Small intestine (tissue), 7 donors: ENCODE results near the gene ARPC1A. TPM values are rescaled to one million over a fixed set of nuclear protein-coding genes. Genes with fewer than 3 reads are reported as not detected.
"Not testable (repeated sequence)": the region's sequence is repeated elsewhere in the genome, so short reads cannot be mapped to it uniquely, and the experiment has no call there.

Experiments
- DNase-seq, 2 donors: peaks; one replicate each; pipeline versions ENCODE4 v3.0.0 to v3.0.0-alpha.2; 2013
- FAIRE-seq: peaks from 2 replicates; lab custom pipeline; 2012; peaks lifted over from hg19 to GRCh38; lab: Jason Lieb, UNC
- H3K27ac ChIP-seq, 3 donors: one replicate each; pipeline ENCODE4 v1.5.1; 2013; ENCODE audit warnings: low read length in 2 of 3, mild to moderate bottlenecking in 2 of 3, control low read depth in 1 of 3, inconsistent platforms in 1 of 3, low read depth in 1 of 3, moderate library complexity in 1 of 3
- H3K27me3 ChIP-seq, 3 donors: one replicate each; pipeline ENCODE4 v1.6.1; 2013; ENCODE audit warnings: low read length in 3 of 3, inconsistent platforms in 1 of 3; ENCODE audit not compliant: control insufficient read depth in 3 of 3, insufficient read depth in 3 of 3
- H3K36me3 ChIP-seq, 3 donors: one replicate each; pipeline ENCODE4 v1.6.1; 2013; ENCODE audit warnings: low read length in 3 of 3, inconsistent platforms in 1 of 3, low read depth in 1 of 3, mild to moderate bottlenecking in 1 of 3, moderate library complexity in 1 of 3; ENCODE audit not compliant: control insufficient read depth in 3 of 3, insufficient read depth in 2 of 3
- H3K4me1 ChIP-seq, 3 donors: one replicate each; pipeline ENCODE4 v1.6.1; 2013; ENCODE audit warnings: low read length in 2 of 3, inconsistent platforms in 1 of 3, low read depth in 1 of 3, mild to moderate bottlenecking in 1 of 3, moderate library complexity in 1 of 3; ENCODE audit not compliant: control insufficient read depth in 3 of 3, insufficient read depth in 2 of 3
- H3K4me3 ChIP-seq, 3 donors: one replicate each; pipeline ENCODE4 v1.5.1; 2013; ENCODE audit warnings: low read length in 3 of 3, control low read depth in 1 of 3, inconsistent platforms in 1 of 3, low read depth in 1 of 3, mild to moderate bottlenecking in 1 of 3, moderate library complexity in 1 of 3
- H3K9me3 ChIP-seq, 2 donors: one replicate each; pipeline ENCODE4 v1.6.1; 2013; ENCODE audit warnings: low read depth in 1 of 2, low read length in 1 of 2; ENCODE audit not compliant: control insufficient read depth in 2 of 2, insufficient read depth in 1 of 2
- WGBS, 3 donors: extraction: QIAGEN DNeasy Blood & Tissue Kit; methylation state at CpG; one replicate each; pipeline ENCODE4 v1.1.7; 2013; 5-methylcytosine and 5-hydroxymethylcytosine counted together
- polyA plus RNA-seq, 4 donors: library from polyadenylated mRNA; stranded (reverse) in 3 of 4; unstranded in 1 of 4; fragments of 200-250 nt in 3 of 4; fragments of 120-200 nt in 1 of 4; gene quantifications; one replicate each; pipeline versions ENCODE4 v1.2.1 to v1.2.3, GENCODE V29; 2013
- donor health status: healthy with polysubstance abuse.
- donor health status: control.
- donor health status: control.
- donor health status: Bipolar disorder and iron deficiency.
- donor health status: healthy.

Gene ARPC1A
- polyA plus RNA-seq, 4 donors: 194 to 407 (median 263) TPM

- WGBS, 3 donors: 97 to 98% (median 97%) methylated on average over 14 of the region's 14 CpGs
These were observed 1.1 kb upstream of the ARPC1A start for GRCh38 chr7:99324559-99324958.

GRCh38 chr7:99325001-99325493 is 651 bp upstream of the ARPC1A start:
- Histone ChIP-seq H3K27ac (peak overlapping the region in 1 of 3 donors; percentile 88), H3K4me1 (peaks cover 4 to 35% (median 8%) of the 10 kb centered on the region in 3 donors), H3K9me3 (no peaks in the 10 kb centered on the region), H3K4me3 (peak overlapping the region; percentile 56 to 94 (median 90)), H3K36me3 (peaks cover 0 to 15% (median 0%) of the 10 kb centered on the region in 3 donors), H3K27me3 (no peaks in the 10 kb centered on the region)
- DNase-seq (no peak), FAIRE-seq (no peak)
- WGBS, 3 donors: 28 to 36% (median 32%) methylated on average over 14 of the region's 14 CpGs

More at GRCh38 chr7:99324559-99324958, 1.1 kb upstream of the ARPC1A start:
- peaks cover 0 to 15% (median 0%) of the 10 kb centered on the region in 3 donors for H3K36me3 ChIP-seq
- H3K4me3 ChIP-seq: peak overlapping the region in 1 of 3 donors; percentile 90
- no peaks in the 10 kb centered on the region for H3K27me3 ChIP-seq
- H3K9me3 ChIP-seq: no peaks in the 10 kb centered on the region
- DNase-seq (no peak), FAIRE-seq (no peak)
- peaks cover 4 to 30% (median 8%) of the 10 kb centered on the region in 3 donors for H3K4me1 ChIP-seq
- H3K27ac ChIP-seq: no peak overlapping the region

GRCh38 chr7:99326408-99326782 is 697 bp downstream of the ARPC1A start:
- FAIRE-seq (no peak), DNase-seq (no peak)
- H3K4me3 ChIP-seq: peak overlapping the region; percentile 90 to 97 (median 94)
- peaks cover 0 to 19% (median 0%) of the 10 kb centered on the region in 3 donors for H3K36me3 ChIP-seq
- no peaks in the 10 kb centered on the region for H3K9me3 ChIP-seq
- H3K27ac ChIP-seq: peak overlapping the region; percentile 87 to 88 (median 88)
- no peaks in the 10 kb centered on the region for H3K27me3 ChIP-seq
- WGBS, 3 donors: 0 to 2% (median 0%) methylated on average over 10 of the region's 10 CpGs
- H3K4me1 ChIP-seq: peaks cover 7 to 36% (median 11%) of the 10 kb centered on the region in 3 donors

GRCh38 chr7:99330314-99330961 is 4.7 kb downstream of the ARPC1A start:
- not testable (repeated sequence) for FAIRE-seq, H3K27me3 ChIP-seq, H3K4me3 ChIP-seq, H3K9me3 ChIP-seq
- WGBS, 3 donors: 47 to 63% (median 47%) methylated on average over 8 of the region's 8 CpGs
- Histone ChIP-seq H3K4me1 (peaks cover 7 to 33% (median 11%) of the 10 kb centered on the region in 3 donors), H3K27ac (peak overlapping the region; percentile 71 to 89 (median 83)), H3K36me3 (peaks cover 3 to 45% (median 4%) of the 10 kb centered on the region in 3 donors)
- DNase-seq: peak; percentile 89 to 94

- 67 to 85% (median 78%) methylated on average over 2 of the region's 2 CpGs for WGBS, 3 donors
These were observed 5.3 kb downstream of the ARPC1A start for GRCh38 chr7:99331002-99331401.

GRCh38 chr7:99339595-99339994 is 13.9 kb downstream of the ARPC1A start:
- H3K4me1 ChIP-seq: no peaks in the 10 kb centered on the region
- no peaks in the 10 kb centered on the region for H3K27me3 ChIP-seq
- H3K36me3 ChIP-seq: peaks cover 9 to 59% (median 26%) of the 10 kb centered on the region in 3 donors
- H3K4me3 ChIP-seq: no peak overlapping the region
- no peaks in the 10 kb centered on the region for H3K9me3 ChIP-seq
- WGBS, 3 donors: 92 to 98% (median 95%) methylated on average over 3 of the region's 3 CpGs
- H3K27ac ChIP-seq: no peak overlapping the region
- DNase-seq: no peak
- no peak for FAIRE-seq

More at GRCh38 chr7:99331002-99331401, 5.3 kb downstream of the ARPC1A start:
- Histone ChIP-seq H3K36me3 (peaks cover 3 to 49% (median 4%) of the 10 kb centered on the region in 3 donors), H3K27me3 (no peaks in the 10 kb centered on the region), H3K27ac (peak overlapping the region; percentile 64 to 83 (median 79)), H3K4me1 (peaks cover 7 to 33% (median 11%) of the 10 kb centered on the region in 3 donors), H3K4me3 (no peak overlapping the region), H3K9me3 (no peaks in the 10 kb centered on the region)
- no peak for FAIRE-seq
- peak in 1 of 2 donors; percentile 25 for DNase-seq

- Histone ChIP-seq H3K4me1 (no peaks in the 10 kb centered on the region), H3K9me3 (no peaks in the 10 kb centered on the region), H3K36me3 (peaks cover 9 to 57% (median 30%) of the 10 kb centered on the region in 3 donors), H3K27me3 (no peaks in the 10 kb centered on the region), H3K27ac (no peak overlapping the region), H3K4me3 (no peak overlapping the region)
- FAIRE-seq (no peak), DNase-seq (no peak)
- whole genome bisulfite sequencing, 3 donors: 86 to 96% (median 94%) methylated on average over 3 of the region's 3 CpGs
These were observed 15.0 kb downstream of the ARPC1A start for GRCh38 chr7:99340659-99341058.

GRCh38 chr7:99344061-99344647 is 18.5 kb downstream of the ARPC1A start:
- Histone ChIP-seq H3K4me1 (no peaks in the 10 kb centered on the region), H3K27me3 (no peaks in the 10 kb centered on the region), H3K36me3 (peaks cover 15 to 63% (median 24%) of the 10 kb centered on the region in 3 donors), H3K9me3 (no peaks in the 10 kb centered on the region), H3K27ac (no peak overlapping the region), H3K4me3 (no peak overlapping the region)
- WGBS, 3 donors: 90 to 93% (median 92%) methylated on average over 13 of the region's 13 CpGs
- DNase-seq (no peak), FAIRE-seq (no peak)
